Epithelial cell of proximal tubule (primary cell): ENCODE data around the gene EPN3. TPM values are rescaled to one million over a fixed set of nuclear protein-coding genes. Genes with fewer than 3 reads are reported as not detected.
A peak's percentile ranks its signal among the peaks of the same experiment; 100 is the strongest.

Experiments used
- DNase-seq: peaks from one replicate; pipeline ENCODE4 v3.0.0-alpha.2; 2011; ENCODE audit warnings: low read depth
- H3K4me3 ChIP-seq: 2 replicates; pipeline ENCODE4 v1.5.1; 2011; ENCODE audit warnings: low read depth, mild to moderate bottlenecking, low read length
- total RNA-seq: library from RNA; depleted of rRNA; stranded (reverse); fragments of >200 nt; gene quantifications from 2 replicates; pipeline ENCODE4 v1.2.3, GENCODE V29; 2015
- TF ChIP-seq, protein P1 (sequence below): conservative IDR thresholded peaks from 2 replicates; pipeline ENCODE4 v1.5.1; 2012; ENCODE audit warnings: low read depth, mild to moderate bottlenecking, low read length

The EPN3 gene
- total RNA-seq, 1 donor from 2014 or later = 2.8 TPM

DNA sequence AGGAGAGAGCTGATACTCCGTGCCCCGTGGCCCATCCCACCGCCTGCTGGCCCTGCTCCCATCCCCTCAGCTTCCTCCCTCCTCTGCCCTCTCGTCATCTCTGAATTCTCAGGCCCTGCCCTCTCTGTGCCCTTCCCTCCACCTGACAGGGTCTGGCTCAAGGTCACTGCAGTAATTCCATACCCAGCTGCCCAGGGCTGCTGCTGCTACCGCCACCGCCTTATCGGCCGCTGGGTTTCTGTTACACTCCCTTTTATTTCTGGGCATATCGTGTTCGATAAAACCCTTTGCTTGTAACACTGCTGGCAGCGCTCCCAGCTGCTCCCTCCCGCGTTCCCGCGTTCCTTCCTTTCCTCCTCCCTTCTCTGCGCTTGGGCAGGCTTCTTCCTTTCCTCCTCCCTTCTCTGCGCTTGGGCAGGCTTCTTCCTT is 1.2 kb downstream of the EPN3 start:
- no peak for DNase-seq
- H3K4me3 ChIP-seq = peak overlapping the region; percentile 23
- TF ChIP-seq, protein P1, sequence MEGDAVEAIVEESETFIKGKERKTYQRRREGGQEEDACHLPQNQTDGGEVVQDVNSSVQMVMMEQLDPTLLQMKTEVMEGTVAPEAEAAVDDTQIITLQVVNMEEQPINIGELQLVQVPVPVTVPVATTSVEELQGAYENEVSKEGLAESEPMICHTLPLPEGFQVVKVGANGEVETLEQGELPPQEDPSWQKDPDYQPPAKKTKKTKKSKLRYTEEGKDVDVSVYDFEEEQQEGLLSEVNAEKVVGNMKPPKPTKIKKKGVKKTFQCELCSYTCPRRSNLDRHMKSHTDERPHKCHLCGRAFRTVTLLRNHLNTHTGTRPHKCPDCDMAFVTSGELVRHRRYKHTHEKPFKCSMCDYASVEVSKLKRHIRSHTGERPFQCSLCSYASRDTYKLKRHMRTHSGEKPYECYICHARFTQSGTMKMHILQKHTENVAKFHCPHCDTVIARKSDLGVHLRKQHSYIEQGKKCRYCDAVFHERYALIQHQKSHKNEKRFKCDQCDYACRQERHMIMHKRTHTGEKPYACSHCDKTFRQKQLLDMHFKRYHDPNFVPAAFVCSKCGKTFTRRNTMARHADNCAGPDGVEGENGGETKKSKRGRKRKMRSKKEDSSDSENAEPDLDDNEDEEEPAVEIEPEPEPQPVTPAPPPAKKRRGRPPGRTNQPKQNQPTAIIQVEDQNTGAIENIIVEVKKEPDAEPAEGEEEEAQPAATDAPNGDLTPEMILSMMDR = no peak

DNA sequence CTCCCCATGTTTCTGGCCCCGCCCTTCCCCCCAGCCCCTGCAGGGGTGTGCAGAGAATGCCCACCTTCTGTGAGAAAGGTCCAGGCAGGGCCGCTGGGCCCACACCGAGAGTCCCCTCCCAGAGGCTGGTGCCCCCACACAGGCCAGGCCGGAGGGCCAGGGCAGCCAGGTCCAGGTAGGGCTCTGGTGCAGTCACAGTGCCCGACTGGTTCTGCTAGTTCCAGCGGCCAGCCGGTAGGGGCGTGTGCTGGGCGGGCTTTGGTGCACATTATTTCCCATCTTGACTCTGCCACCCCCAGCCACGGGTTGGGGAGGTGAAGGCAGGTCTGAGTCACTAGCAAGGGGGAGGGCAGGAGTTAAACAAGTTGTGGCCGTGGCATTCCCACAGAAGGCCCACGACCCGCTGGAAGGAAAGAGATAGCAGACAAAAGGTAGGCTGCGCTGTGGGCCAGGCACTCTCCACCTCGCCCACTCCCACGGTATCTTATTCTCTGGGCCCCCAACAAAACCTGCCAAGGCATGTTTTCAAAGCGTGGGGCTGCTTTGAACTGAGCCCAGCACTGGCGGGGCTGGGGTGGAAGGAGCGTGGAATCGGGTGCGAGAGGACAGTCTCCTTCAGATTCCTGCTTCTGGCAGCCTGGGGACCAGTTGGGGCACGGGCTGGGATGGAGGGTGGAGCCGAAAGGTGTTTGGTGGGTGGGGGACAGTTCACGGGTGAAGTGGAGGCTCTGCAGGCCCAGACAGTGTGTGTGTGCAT is 1.9 kb downstream of the EPN3 start:
- no peak for DNase-seq
- peak overlapping the region; percentile 15 for H3K4me3 ChIP-seq
- TF ChIP-seq, protein P1 = peak; percentile 28

DNA sequence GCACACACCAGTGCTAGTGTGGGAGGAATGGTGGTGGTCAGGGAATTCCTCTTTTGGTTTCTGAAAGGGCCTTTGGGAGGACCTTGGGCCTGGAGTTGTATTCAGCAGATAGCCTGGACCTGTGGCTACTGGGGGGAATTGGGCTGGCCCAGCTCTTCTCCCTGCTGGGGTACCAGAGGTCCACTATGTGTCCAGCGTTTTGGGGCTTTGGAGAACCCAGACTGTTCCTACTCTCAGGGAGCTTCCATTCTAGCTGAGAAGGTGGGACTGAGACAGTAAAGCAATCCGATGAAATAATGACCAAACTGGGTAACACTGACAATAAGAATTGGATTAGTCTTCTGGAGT is 2.4 kb downstream of the EPN3 start:
- TF ChIP-seq, protein P1 = no peak
- no peak overlapping the region for H3K4me3 ChIP-seq
- DNase-seq = no peak

DNA sequence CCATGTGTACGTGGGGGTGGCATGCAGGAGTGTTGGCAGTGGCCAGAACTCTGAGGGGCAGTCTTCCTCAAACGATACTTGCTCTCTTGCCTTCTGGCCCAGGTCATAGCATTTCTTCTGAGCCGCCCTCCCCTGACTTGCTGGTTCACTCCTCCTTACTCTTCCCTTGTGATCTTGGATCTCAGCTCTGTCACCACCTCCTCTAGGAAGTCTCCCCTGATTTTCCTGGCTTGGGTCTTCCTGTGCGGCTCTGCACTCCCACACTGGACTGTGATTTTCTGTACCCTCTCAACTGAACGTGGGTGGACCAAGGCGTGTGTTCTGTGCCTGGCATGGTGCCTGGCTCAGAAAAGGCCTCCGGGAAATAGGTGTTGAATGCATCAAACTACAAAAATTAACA is 2.9 kb downstream of the EPN3 start:
- no peak overlapping the region for H3K4me3 ChIP-seq
- no peak for DNase-seq
- TF ChIP-seq, protein P1 = no peak

DNA sequence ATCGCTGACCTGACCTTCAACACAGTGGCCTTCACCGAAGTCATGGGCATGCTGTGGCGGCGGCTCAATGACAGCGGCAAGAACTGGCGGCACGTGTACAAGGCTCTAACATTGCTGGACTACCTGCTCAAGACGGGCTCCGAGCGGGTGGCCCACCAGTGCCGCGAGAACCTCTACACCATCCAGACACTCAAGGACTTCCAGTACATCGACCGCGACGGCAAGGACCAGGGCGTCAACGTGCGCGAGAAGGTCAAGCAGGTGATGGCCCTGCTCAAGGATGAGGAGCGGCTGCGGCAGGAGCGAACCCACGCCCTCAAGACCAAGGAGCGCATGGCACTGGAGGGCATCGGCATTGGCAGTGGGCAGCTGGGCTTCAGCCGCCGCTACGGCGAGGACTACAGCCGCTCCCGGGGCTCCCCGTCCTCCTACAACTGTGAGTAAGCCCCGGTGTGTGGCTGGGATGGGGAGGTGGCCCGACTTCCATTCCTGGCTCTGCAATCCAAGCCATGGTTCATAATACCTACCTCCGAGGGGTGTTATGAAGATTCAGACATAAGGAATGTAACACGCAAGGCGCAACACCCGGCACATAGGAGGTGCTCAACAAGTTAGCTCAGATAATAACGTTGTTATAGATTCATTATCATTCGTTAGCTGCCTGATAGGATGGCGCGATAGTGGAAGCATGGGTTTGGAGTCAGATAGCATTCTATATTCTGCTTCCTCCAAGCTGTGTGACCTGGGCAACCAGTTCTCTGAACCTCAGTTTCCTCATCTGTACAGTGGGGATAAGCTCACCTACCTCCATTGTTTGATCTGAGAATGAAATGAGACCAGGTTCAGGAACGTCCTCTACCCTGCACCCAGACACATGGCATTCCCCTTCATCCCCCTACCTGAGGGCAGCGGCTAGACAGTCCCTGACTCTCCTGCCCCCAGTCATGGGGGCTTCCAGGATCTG is 4.4 kb downstream of the EPN3 start:
- TF ChIP-seq, protein P1 = no peak
- H3K4me3 ChIP-seq = no peak overlapping the region
- DNase-seq = no peak

DNA sequence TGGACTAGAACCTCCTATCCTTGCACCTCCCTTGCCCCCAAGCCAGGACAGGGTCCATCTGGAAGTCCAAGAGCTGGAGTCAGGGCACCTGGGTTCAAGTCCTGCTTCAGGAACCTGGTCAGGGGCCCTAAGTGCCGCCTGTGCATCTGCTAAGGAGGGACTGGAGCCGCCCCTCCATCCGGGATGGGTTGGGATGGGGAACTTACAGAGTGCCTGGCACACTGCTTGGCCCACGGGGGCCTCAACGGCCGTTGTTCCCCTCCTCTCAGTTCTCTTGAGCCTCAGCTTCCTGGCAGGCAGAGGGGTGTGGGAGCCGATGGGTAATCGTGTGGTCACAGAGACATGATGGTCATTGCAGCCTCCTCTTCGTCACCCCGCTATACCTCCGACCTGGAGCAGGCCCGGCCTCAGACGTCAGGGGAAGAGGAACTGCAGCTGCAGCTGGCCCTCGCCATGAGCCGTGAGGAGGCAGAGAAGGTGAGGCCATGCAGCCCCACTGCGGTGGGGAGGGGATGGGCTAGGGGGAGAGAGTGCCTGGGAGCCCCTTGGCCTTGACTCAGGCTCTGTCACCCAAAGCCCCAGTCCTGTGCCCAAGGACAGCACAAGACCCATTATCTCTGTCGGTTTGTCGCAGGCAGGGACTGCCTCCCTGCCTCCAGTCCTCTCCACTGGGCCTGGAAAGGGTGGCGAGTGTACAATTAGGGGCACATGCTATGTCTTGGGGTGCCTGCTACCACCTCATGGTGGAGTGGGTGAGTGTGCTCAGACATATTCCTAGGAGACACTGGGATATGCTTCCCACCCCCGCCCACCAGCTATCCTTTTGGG is 5.4 kb downstream of the EPN3 start:
- DNase-seq = no peak
- H3K4me3 ChIP-seq = no peak overlapping the region
- TF ChIP-seq, protein P1 = no peak
